Progenitor cell of endocrine pancreas (in vitro differentiated cells): Measurements from ENCODE around the gene CABP2. TPM values are rescaled to one million over a fixed set of nuclear protein-coding genes. Genes with fewer than 3 reads are reported as not detected.
"Not testable (repeated sequence)": the region's sequence is repeated elsewhere in the genome, so short reads cannot be mapped to it uniquely, and the experiment has no call there.

Experiments used
- DNase-seq: peaks from one replicate; pipeline ENCODE4 v3.0.0; 2021; ENCODE audit warnings: low spot score; ENCODE audit not compliant: unreplicated experiment
- H3K27ac Mint-ChIP-seq: 2 replicates; pipeline ENCODE4 v1.8.0; 2021; ENCODE audit warnings: mild to moderate bottlenecking, moderate library complexity, mixed read lengths
- H3K27me3 Mint-ChIP-seq: 2 replicates; pipeline ENCODE4 v1.8.0; 2021; ENCODE audit warnings: mixed read lengths
- H3K36me3 Mint-ChIP-seq: 2 replicates; pipeline ENCODE4 v1.8.0; 2022; ENCODE audit warnings: mixed read lengths; ENCODE audit not compliant: insufficient read depth
- H3K4me1 Mint-ChIP-seq: 2 replicates; pipeline ENCODE4 v1.8.0; 2021; ENCODE audit warnings: low read depth, mixed read lengths
- H3K4me3 Mint-ChIP-seq: 2 replicates; pipeline ENCODE4 v1.8.0; 2021; ENCODE audit warnings: low read depth, mild to moderate bottlenecking, moderate library complexity, mixed read lengths
- H3K9me3 Mint-ChIP-seq: 2 replicates; pipeline ENCODE4 v1.8.0; 2021; ENCODE audit warnings: low read depth, mixed read lengths
- CTCF ChIP-seq: fragments of 200-600 bp; sonication (generic); IDR thresholded peaks from one replicate; pipeline ENCODE4 v1.5.0; 2021; ENCODE audit warnings: antibody characterized with exemption, mild to moderate bottlenecking; ENCODE audit not compliant: unreplicated experiment
- long read RNA-seq: library from polyadenylated mRNA; unstranded; transcript quantifications from one replicate; pipeline ENCODE4 v2.0.0, GENCODE V29; 2020
- total RNA-seq: library from RNA; stranded (reverse); gene quantifications from 2 replicates; pipeline ENCODE4 v1.2.1, GENCODE V29; 2021

Gene CABP2
- total RNA-seq, result not detected in 2 replicates
- long read RNA-seq, result 0 reads

- peaks cover 5% of the 10 kb centered on the region for H3K9me3 Mint-ChIP-seq
- DNase-seq, result no peak
- H3K36me3 Mint-ChIP-seq, result no peaks in the 10 kb centered on the region
- peaks cover 16% of the 10 kb centered on the region for H3K27me3 Mint-ChIP-seq
- H3K4me1 Mint-ChIP-seq, result no peaks in the 10 kb centered on the region
- no peak within 1 kb of the TSS for H3K4me3 Mint-ChIP-seq
- no peak for TF ChIP-seq CTCF
- no peak within 1 kb of the TSS for H3K27ac Mint-ChIP-seq
Measured at GRCh38 chr11:67522844-67523555, at the start of gene CABP2. TSS of gene CABP2 (minus strand) at chr11:67523446. CDS start at chr11:67523326, 120 bp downstream.

- TF ChIP-seq CTCF, result peak; percentile 90
- Mint-ChIP-seq H3K4me1 (peaks cover 13% of the 10 kb centered on the region), H3K9me3 (no peaks in the 10 kb centered on the region), H3K27ac (peak overlapping the region; percentile 71), H3K36me3 (no peaks in the 10 kb centered on the region), H3K27me3 (peaks cover 4% of the 10 kb centered on the region), H3K4me3 (no peak overlapping the region)
- peak; percentile 48 for DNase-seq
Measured at GRCh38 chr11:67572747-67573419, 49.6 kb upstream of the CABP2 start.

- TF ChIP-seq CTCF, result no peak
- Mint-ChIP-seq H3K9me3 (no peaks in the 10 kb centered on the region), H3K4me1 (peaks cover 12% of the 10 kb centered on the region), H3K27me3 (peaks cover 4% of the 10 kb centered on the region), H3K27ac (no peak overlapping the region), H3K4me3 (no peak overlapping the region), H3K36me3 (no peaks in the 10 kb centered on the region)
- no peak for DNase-seq
Measured at GRCh38 chr11:67572305-67572704, 49.1 kb upstream of the CABP2 start.

GRCh38 chr11:67571443-67571842 is 48.2 kb upstream of the CABP2 start:
- no peak for TF ChIP-seq CTCF
- Mint-ChIP-seq H3K36me3 (no peaks in the 10 kb centered on the region), H3K9me3 (no peaks in the 10 kb centered on the region), H3K27me3 (peaks cover 4% of the 10 kb centered on the region), H3K27ac (no peak overlapping the region), H3K4me3 (no peak overlapping the region), H3K4me1 (peaks cover 12% of the 10 kb centered on the region)
- DNase-seq, result no peak

- Mint-ChIP-seq H3K9me3 (no peaks in the 10 kb centered on the region), H3K36me3 (no peaks in the 10 kb centered on the region), H3K27me3 (peaks cover 4% of the 10 kb centered on the region), H3K4me3 (no peak overlapping the region), H3K4me1 (peaks cover 6% of the 10 kb centered on the region), H3K27ac (no peak overlapping the region)
- no peak for TF ChIP-seq CTCF
- DNase-seq, result no peak
Measured at GRCh38 chr11:67564230-67564629, 41.0 kb upstream of the CABP2 start.

- H3K9me3 Mint-ChIP-seq, H3K27me3 Mint-ChIP-seq, DNase-seq, H3K4me3 Mint-ChIP-seq, H3K27ac Mint-ChIP-seq, H3K4me1 Mint-ChIP-seq, H3K36me3 Mint-ChIP-seq: not testable (repeated sequence)
Measured at GRCh38 chr11:67563705-67564114, 40.5 kb upstream of the CABP2 start.
